WTC11 (cell line): ENCODE measurements around the gene SP2. TPM values are rescaled to one million over a fixed set of nuclear protein-coding genes. Genes with fewer than 3 reads are reported as not detected.
A peak's percentile ranks its signal among the peaks of the same experiment; 100 is the strongest.

Experiments
- AFF4 ChIP-seq: sonication (generic); formaldehyde crosslinking; IDR thresholded peaks from 2 replicates; pipeline ENCODE4 v1.8.1; 2023; ENCODE audit warnings: mild to moderate bottlenecking, missing genetic modification reagents, borderline replicate concordance
- ARID4B ChIP-seq: sonication (generic); formaldehyde crosslinking; IDR thresholded peaks from 2 replicates; pipeline ENCODE4 v1.8.0; 2023; ENCODE audit warnings: missing genetic modification reagents, mild to moderate bottlenecking, borderline replicate concordance
- ATF1 ChIP-seq: sonication (generic); formaldehyde crosslinking; IDR thresholded peaks from 2 replicates; pipeline ENCODE4 v1.8.1; 2023; ENCODE audit warnings: mild to moderate bottlenecking, moderate library complexity, missing genetic modification reagents
- ATF2 ChIP-seq: sonication (generic); formaldehyde crosslinking; IDR thresholded peaks from 2 replicates; pipeline ENCODE4 v1.8.1; 2022; ENCODE audit warnings: low read depth, missing genetic modification reagents, borderline replicate concordance
- ATF3 ChIP-seq: sonication (generic); formaldehyde crosslinking; conservative IDR thresholded peaks from 2 replicates; pipeline ENCODE4 v1.8.1; 2022; ENCODE audit warnings: mild to moderate bottlenecking, missing genetic modification reagents
- CBFB ChIP-seq: sonication (generic); formaldehyde crosslinking; IDR thresholded peaks from 2 replicates; pipeline ENCODE4 v1.8.1; 2022; ENCODE audit warnings: mild to moderate bottlenecking, low read depth, missing genetic modification reagents
- CREB1 ChIP-seq: sonication (generic); formaldehyde crosslinking; IDR thresholded peaks from 2 replicates; pipeline ENCODE4 v1.8.0; 2023; ENCODE audit warnings: mild to moderate bottlenecking, missing genetic modification reagents
- CTCF ChIP-seq: fragments of 200-600 bp; IDR thresholded peaks from 2 replicates; pipeline ENCODE4 v1.8.0; 2022; ENCODE audit warnings: antibody characterized with exemption
- E2F4 ChIP-seq: sonication (generic); formaldehyde crosslinking; IDR thresholded peaks from 2 replicates; pipeline ENCODE4 v1.8.1; 2022; ENCODE audit warnings: low read depth, mild to moderate bottlenecking, moderate library complexity, missing genetic modification reagents, borderline replicate concordance
- E2F5 ChIP-seq: sonication (generic); formaldehyde crosslinking; IDR thresholded peaks from 2 replicates; pipeline ENCODE4 v1.8.1; 2022; ENCODE audit warnings: mild to moderate bottlenecking, moderate library complexity, missing genetic modification reagents
- ELF4 ChIP-seq: sonication (generic); formaldehyde crosslinking; IDR thresholded peaks from 2 replicates; pipeline ENCODE4 v1.8.1; 2022; ENCODE audit warnings: low read depth, mild to moderate bottlenecking, moderate library complexity, missing genetic modification reagents
- GABPB1 ChIP-seq: sonication (generic); formaldehyde crosslinking; IDR thresholded peaks from 2 replicates; pipeline ENCODE4 v1.8.1; 2023; ENCODE audit warnings: mild to moderate bottlenecking, missing genetic modification reagents
- IRF2 ChIP-seq: sonication (generic); formaldehyde crosslinking; IDR thresholded peaks from 2 replicates; pipeline ENCODE4 v1.8.0; 2022; ENCODE audit warnings: low read depth, missing genetic modification reagents, borderline replicate concordance
- NFATC4 ChIP-seq: fragments of 250-450 bp; sonication (Bioruptor Pico); IDR thresholded peaks from 2 replicates; pipeline ENCODE4 v1.9.0; 2021; ENCODE audit warnings: mild to moderate bottlenecking
- PRRX2 ChIP-seq: fragments of 250-450 bp; sonication (Bioruptor Pico); IDR thresholded peaks from 2 replicates; pipeline ENCODE4 v1.8.0; 2021; ENCODE audit warnings: mild to moderate bottlenecking
- STAT6 ChIP-seq: sonication (generic); formaldehyde crosslinking; conservative IDR thresholded peaks from 2 replicates; pipeline ENCODE4 v1.8.1; 2023; ENCODE audit warnings: mild to moderate bottlenecking, low read depth, missing genetic modification reagents, moderate library complexity
- TCF7 ChIP-seq: sonication (generic); formaldehyde crosslinking; IDR thresholded peaks from 2 replicates; pipeline ENCODE4 v1.8.0; 2022; ENCODE audit warnings: mild to moderate bottlenecking, low read depth, missing genetic modification reagents, moderate library complexity
- ZNF219 ChIP-seq: sonication (generic); formaldehyde crosslinking; IDR thresholded peaks from 2 replicates; pipeline ENCODE4 v1.8.0; 2023; ENCODE audit warnings: missing genetic modification reagents, mild to moderate bottlenecking, borderline replicate concordance
- ZNF232 ChIP-seq: sonication (generic); formaldehyde crosslinking; IDR thresholded peaks from 2 replicates; pipeline ENCODE4 v1.8.0; 2022; ENCODE audit warnings: mild to moderate bottlenecking, missing genetic modification reagents
- ZNF396 ChIP-seq: fragments of 250-450 bp; sonication (Bioruptor Pico); IDR thresholded peaks from 2 replicates; pipeline ENCODE4 v1.8.0; 2021; ENCODE audit warnings: mild to moderate bottlenecking, moderate library complexity, borderline replicate concordance
- total RNA-seq: library from RNA; stranded (reverse); gene quantifications from 3 replicates; pipeline ENCODE4 v1.2.3, GENCODE V29; 2021

SP2 gene
- total RNA-seq, 1 experiment from 2014 or later, result 9.9 TPM

GRCh38 chr17:47970725-47971499 is 74.9 kb downstream of the SP2 start, which contains the start of gene CDK5RAP3 (continued):
- TF ChIP-seq AFF4, result no peak; the same call in 1 of the 2 replicates
- TF ChIP-seq CREB1 (CRISPR knock-in tag), result peak; percentile 93
- peak; percentile 87 for TF ChIP-seq IRF2 (CRISPR knock-in tag)
- TF ChIP-seq ATF3, result peak; percentile 79
- 0 out of 2 replicates have a peak, but pooled peaks have one; percentile 74 for TF ChIP-seq ZNF219 (CRISPR knock-in tag)
- TF ChIP-seq ZNF232 (CRISPR knock-in tag), result peak; percentile 93
- no peak for TF ChIP-seq NFATC4 (CRISPR knock-in tag)
- no peak for TF ChIP-seq STAT6
- no peak; the same call in 1 of the 2 replicates for TF ChIP-seq CBFB
- peak; percentile 95 for TF ChIP-seq E2F5 (CRISPR knock-in tag)
- peak; percentile 74 for TF ChIP-seq CTCF
- peak; percentile 78 for TF ChIP-seq GABPB1 (CRISPR knock-in tag)
- peak; percentile 94; the same call in 1 of the 2 replicates for TF ChIP-seq TCF7
- TF ChIP-seq ARID4B (CRISPR knock-in tag), result peak; percentile 97
- TF ChIP-seq ZNF396 (CRISPR knock-in tag), result no peak
- peak; percentile 95 for TF ChIP-seq E2F4 (CRISPR knock-in tag)
- no peak for TF ChIP-seq PRRX2 (CRISPR knock-in tag)
- no peak for TF ChIP-seq ATF1 (CRISPR knock-in tag)
- 0 out of 2 replicates have a peak, but pooled peaks have one; percentile 6 for TF ChIP-seq ATF2 (CRISPR knock-in tag)
- no peak for TF ChIP-seq ELF4 (CRISPR knock-in tag)
